SK-N-SH (cell line): ENCODE measurements around the gene PXYLP1. TPM values are rescaled to one million over a fixed set of nuclear protein-coding genes. Genes with fewer than 3 reads are reported as not detected.

Experiments used
- CTCF ChIA-PET: fragments of 300-600, 350-600 bp; formaldehyde crosslinking; extraction: SDS; loops from one replicate; lab custom pipeline; 2021; lab: Yijun Ruan, JAX
- POLR2A ChIA-PET: fragments of 350-600 bp; sonication (Branson Sonifier 250); formaldehyde crosslinking; extraction: SDS; loops from one replicate; lab custom pipeline; 2020; ENCODE audit warnings: antibody characterized with exemption, inconsistent platforms; lab: Yijun Ruan, JAX
- DNase-seq: peaks from one replicate; pipeline ENCODE4 v3.0.0; 2012
- H2AFZ ChIP-seq: fragments of 200-600 bp; sonication (generic); 2 replicates; pipeline ENCODE4 v1.8.1; 2016; ENCODE audit warnings: antibody characterized with exemption, mild to moderate bottlenecking, low read depth
- H3F3A ChIP-seq: fragments of 200-600 bp; sonication (generic); replicated peaks from 2 replicates; pipeline ENCODE3; 2016; ENCODE audit warnings: antibody characterized with exemption, mild to moderate bottlenecking; ENCODE audit not compliant: insufficient read depth
- H3K27ac ChIP-seq, 2 experiments: fragments of 200-500 bp in 1 of 2; fragments of 200-600 bp in 1 of 2; sonication (Bioruptor generic) in 1 of 2; sonication (generic), shearing (Covaris generic) in 1 of 2; 2 replicates each; pipeline versions ENCODE4 v1.5.1 to v1.6.1; 2014 to 2016; ENCODE audit warnings: low read depth in 2 of 2, inconsistent platforms in 1 of 2, low read length in 1 of 2, mild to moderate bottlenecking in 1 of 2, mixed read lengths in 1 of 2
- H3K27me3 ChIP-seq: fragments of 200-600 bp; sonication (generic), shearing (Covaris generic); 2 replicates; pipeline ENCODE4 v1.6.1; 2016; ENCODE audit warnings: mixed run types; ENCODE audit not compliant: insufficient read depth
- H3K36me3 ChIP-seq, 2 experiments: fragments of 200-500 bp in 1 of 2; fragments of 200-600 bp in 1 of 2; sonication (Bioruptor generic) in 1 of 2; sonication (generic) in 1 of 2; replicated peaks in 1 of 2; 2 replicates each; pipeline versions ENCODE3 to v1.5.1; 2014 to 2016; ENCODE audit warnings: low read length in 1 of 2, mild to moderate bottlenecking in 1 of 2; ENCODE audit not compliant: insufficient read depth in 2 of 2, control insufficient read depth in 1 of 2
- H3K4me1 ChIP-seq, 2 experiments: fragments of 200-500 bp in 1 of 2; fragments of 200-600 bp in 1 of 2; sonication (Bioruptor generic) in 1 of 2; sonication (generic), shearing (Covaris generic) in 1 of 2; 2 replicates each; pipeline versions ENCODE4 v1.5.1 to v1.6.1; 2014 to 2016; ENCODE audit warnings: low read depth in 1 of 2, low read length in 1 of 2, mixed run types in 1 of 2; ENCODE audit not compliant: insufficient read depth in 2 of 2, control insufficient read depth in 1 of 2
- H3K4me2 ChIP-seq: fragments of 200-600 bp; sonication (generic), shearing (Covaris generic); 2 replicates; pipeline ENCODE4 v1.6.1; 2017; ENCODE audit warnings: mixed run types
- H3K4me3 ChIP-seq, 2 experiments: fragments of 200-500 bp in 1 of 2; fragments of 200-600 bp in 1 of 2; sonication (Bioruptor generic) in 1 of 2; sonication (generic), shearing (Covaris generic) in 1 of 2; 2 replicates each; pipeline versions ENCODE4 v1.5.1 to v1.8.1; 2014 to 2016; ENCODE audit warnings: low read depth in 2 of 2, inconsistent platforms in 1 of 2, low read length in 1 of 2, mild to moderate bottlenecking in 1 of 2, mixed read lengths in 1 of 2, moderate library complexity in 1 of 2
- H3K79me2 ChIP-seq: fragments of 200-600 bp; sonication (generic); 2 replicates; pipeline ENCODE4 v1.8.1; 2017; ENCODE audit warnings: mild to moderate bottlenecking; ENCODE audit not compliant: insufficient read depth
- H3K9ac ChIP-seq: fragments of 200-600 bp; sonication (generic); 2 replicates; pipeline ENCODE4 v1.6.1; 2017; ENCODE audit warnings: mixed run types
- H3K9me2 ChIP-seq: fragments of 200-600 bp; sonication (generic); 2 replicates; pipeline ENCODE4 v1.6.1; 2017; ENCODE audit warnings: mixed run types
- H3K9me3 ChIP-seq: fragments of 200-600 bp; sonication (generic); 2 replicates; pipeline ENCODE4 v1.6.1; 2017; ENCODE audit warnings: mixed run types, mild to moderate bottlenecking, moderate library complexity
- H4K20me1 ChIP-seq: fragments of 200-600 bp; sonication (generic); 2 replicates; pipeline ENCODE4 v1.6.1; 2017; ENCODE audit warnings: mild to moderate bottlenecking, mixed run types; ENCODE audit not compliant: insufficient read depth
- CTCF ChIP-seq: fragments of 200-600 bp; sonication (generic); IDR thresholded peaks from 2 replicates; pipeline ENCODE4 v1.6.1; 2017; ENCODE audit warnings: antibody characterized with exemption, mild to moderate bottlenecking, moderate library complexity
- ELF1 ChIP-seq: IDR thresholded peaks from 2 replicates; pipeline ENCODE4 v1.4.0; 2012
- EP300 ChIP-seq, 2 experiments: IDR thresholded peaks; 2 replicates each; pipeline versions ENCODE4 v1.4.0 to v1.6.1; 2012; ENCODE audit warnings: borderline replicate concordance in 1 of 2, low read depth in 1 of 2, low read length in 1 of 2
- FOSL2 ChIP-seq: IDR thresholded peaks from 2 replicates; pipeline ENCODE4 v1.4.0; 2012; ENCODE audit warnings: low read depth, mild to moderate bottlenecking, moderate library complexity, borderline replicate concordance
- FOXJ3 ChIP-seq: sonication (generic); formaldehyde crosslinking; IDR thresholded peaks from 2 replicates; pipeline ENCODE4 v1.5.1; 2020; ENCODE audit warnings: mild to moderate bottlenecking, missing genetic modification reagents
- JUND ChIP-seq: IDR thresholded peaks from 2 replicates; pipeline ENCODE4 v1.4.0; 2012
- MXI1 ChIP-seq: IDR thresholded peaks from 2 replicates; pipeline ENCODE4 v1.6.1; 2012; ENCODE audit warnings: mild to moderate bottlenecking, low read depth, low read length, improper control_type of control experiment
- NFIC ChIP-seq: IDR thresholded peaks from 2 replicates; pipeline ENCODE4 v1.4.0; 2012; ENCODE audit warnings: borderline replicate concordance
- RAD21 ChIP-seq: IDR thresholded peaks from 2 replicates; pipeline ENCODE4 v1.6.1; 2012; ENCODE audit warnings: mild to moderate bottlenecking, low read length
- REST ChIP-seq: IDR thresholded peaks from 2 replicates; pipeline ENCODE4 v1.6.1; 2012; ENCODE audit warnings: mild to moderate bottlenecking, low read depth, low read length, moderate library complexity
- RFX5 ChIP-seq: IDR thresholded peaks from 2 replicates; pipeline ENCODE4 v1.6.1; 2012; ENCODE audit warnings: mild to moderate bottlenecking, improper control_type of control experiment, low read length
- SIN3A ChIP-seq: IDR thresholded peaks from 2 replicates; pipeline ENCODE4 v1.6.1; 2012; ENCODE audit warnings: low read depth, mild to moderate bottlenecking, low read length, moderate library complexity, borderline replicate concordance
- YY1 ChIP-seq: IDR thresholded peaks from 2 replicates; pipeline ENCODE4 v1.4.0; 2012; ENCODE audit warnings: low read depth, mild to moderate bottlenecking
- WGBS: methylation state at CpG from one replicate; pipeline ENCODE4 v1.1.6; 2017; ENCODE audit warnings: low lambda C conversion rate; 5-methylcytosine and 5-hydroxymethylcytosine counted together
- polyA plus RNA-seq, 3 experiments: library from polyadenylated mRNA; depleted of rRNA; stranded (reverse); fragments of >200 nt; gene quantifications; 2 replicates each; pipeline ENCODE4 v1.2.3, GENCODE V29; 2012
- TF ChIP-seq, protein P1 (sequence below): IDR thresholded peaks from 2 replicates; pipeline ENCODE4 v1.4.0; 2012; ENCODE audit warnings: low read depth
- TF ChIP-seq, protein P2 (sequence below): fragments of 150-350 bp; IDR thresholded peaks from 2 replicates; pipeline ENCODE4 v1.6.1; 2016; ENCODE audit warnings: mild to moderate bottlenecking, low read depth, low read length

Gene PXYLP1
- polyA plus RNA-seq, 1 of the 3 experiments (the other 2 are of a cell fraction), result 8.6 TPM

- no peaks in the 10 kb centered on the region for H4K20me1 ChIP-seq
- no peak overlapping the region for H3K9ac ChIP-seq
- POLR2A ChIA-PET, result no interaction called here
- H3K4me1 ChIP-seq, result peaks cover 0 to 5% of the 10 kb centered on the region in 2 experiments; a peak in 1 of 4 replicates
- no peaks in the 10 kb centered on the region for H3K9me2 ChIP-seq
- CTCF ChIA-PET, result interaction anchor here (1.3 kb wide), 1 partner anchor 22 kb away, joined by 5 read pairs; no protein-coding TSS in a partner anchor
- no peak overlapping the region for H3K4me2 ChIP-seq
- no peak overlapping the region for H3K4me3 ChIP-seq
- no peak for DNase-seq
- no peak overlapping the region for H3K27ac ChIP-seq
- TF ChIP-seq JUND, result no peak
- no peak for TF ChIP-seq RAD21
- no peaks in the 10 kb centered on the region for H3K36me3 ChIP-seq
- no peaks in the 10 kb centered on the region for H3F3A ChIP-seq
- no peaks in the 10 kb centered on the region for H3K27me3 ChIP-seq
- H2AFZ ChIP-seq, result no peak overlapping the region
- H3K9me3 ChIP-seq, result no peaks in the 10 kb centered on the region
- H3K79me2 ChIP-seq, result no peaks in the 10 kb centered on the region
- 80% methylated on average over 6 of the region's 6 CpGs for WGBS
Observed at GRCh38 chr3:141256820-141257219, 25.2 kb downstream of the PXYLP1 start.

GRCh38 chr3:141257961-141258360 is 26.3 kb downstream of the PXYLP1 start:
- no peak overlapping the region for H3K4me3 ChIP-seq
- no peak overlapping the region for H2AFZ ChIP-seq
- no peak for DNase-seq
- POLR2A ChIA-PET, result no interaction called here
- no peaks in the 10 kb centered on the region for H3K27me3 ChIP-seq
- H3K9me3 ChIP-seq, result no peaks in the 10 kb centered on the region
- H3K9ac ChIP-seq, result no peak overlapping the region
- H3K27ac ChIP-seq, result no peak overlapping the region
- TF ChIP-seq REST (no peak), CTCF (no peak), EP300 (IDR thresholded peaks at IDR 0.05; ENCODE audit: borderline replicate concordance in 1 of 2, low read depth in 1 of 2, low read length in 1 of 2) (no peak), SIN3A (no peak), FOXJ3 (CRISPR knock-in tag) (no peak), MXI1 (no peak), ELF1 (no peak), JUND (no peak), FOSL2 (no peak), NFIC (no peak), RAD21 (no peak), YY1 (no peak), RFX5 (no peak)
- TF ChIP-seq, protein P1, sequence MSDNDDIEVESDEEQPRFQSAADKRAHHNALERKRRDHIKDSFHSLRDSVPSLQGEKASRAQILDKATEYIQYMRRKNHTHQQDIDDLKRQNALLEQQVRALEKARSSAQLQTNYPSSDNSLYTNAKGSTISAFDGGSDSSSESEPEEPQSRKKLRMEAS, result no peak
- TF ChIP-seq, protein P2, sequence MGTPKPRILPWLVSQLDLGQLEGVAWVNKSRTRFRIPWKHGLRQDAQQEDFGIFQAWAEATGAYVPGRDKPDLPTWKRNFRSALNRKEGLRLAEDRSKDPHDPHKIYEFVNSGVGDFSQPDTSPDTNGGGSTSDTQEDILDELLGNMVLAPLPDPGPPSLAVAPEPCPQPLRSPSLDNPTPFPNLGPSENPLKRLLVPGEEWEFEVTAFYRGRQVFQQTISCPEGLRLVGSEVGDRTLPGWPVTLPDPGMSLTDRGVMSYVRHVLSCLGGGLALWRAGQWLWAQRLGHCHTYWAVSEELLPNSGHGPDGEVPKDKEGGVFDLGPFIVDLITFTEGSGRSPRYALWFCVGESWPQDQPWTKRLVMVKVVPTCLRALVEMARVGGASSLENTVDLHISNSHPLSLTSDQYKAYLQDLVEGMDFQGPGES, result no peak
- no peaks in the 10 kb centered on the region for H4K20me1 ChIP-seq
- H3K79me2 ChIP-seq, result no peaks in the 10 kb centered on the region
- no peaks in the 10 kb centered on the region for H3K9me2 ChIP-seq
- H3K4me1 ChIP-seq, result peaks cover 0 to 2% of the 10 kb centered on the region in 2 experiments; a peak in 1 of 4 replicates
- 87% methylated on average over 8 of the region's 8 CpGs for WGBS
- CTCF ChIA-PET, result interaction anchor here (0.9 kb wide), 1 partner anchor 66 kb away, joined by 4 read pairs; no protein-coding TSS in a partner anchor
- no peaks in the 10 kb centered on the region for H3K36me3 ChIP-seq
- no peaks in the 10 kb centered on the region for H3F3A ChIP-seq
- no peak overlapping the region for H3K4me2 ChIP-seq
